ENCODE data around the gene CDR2.

DNA sequence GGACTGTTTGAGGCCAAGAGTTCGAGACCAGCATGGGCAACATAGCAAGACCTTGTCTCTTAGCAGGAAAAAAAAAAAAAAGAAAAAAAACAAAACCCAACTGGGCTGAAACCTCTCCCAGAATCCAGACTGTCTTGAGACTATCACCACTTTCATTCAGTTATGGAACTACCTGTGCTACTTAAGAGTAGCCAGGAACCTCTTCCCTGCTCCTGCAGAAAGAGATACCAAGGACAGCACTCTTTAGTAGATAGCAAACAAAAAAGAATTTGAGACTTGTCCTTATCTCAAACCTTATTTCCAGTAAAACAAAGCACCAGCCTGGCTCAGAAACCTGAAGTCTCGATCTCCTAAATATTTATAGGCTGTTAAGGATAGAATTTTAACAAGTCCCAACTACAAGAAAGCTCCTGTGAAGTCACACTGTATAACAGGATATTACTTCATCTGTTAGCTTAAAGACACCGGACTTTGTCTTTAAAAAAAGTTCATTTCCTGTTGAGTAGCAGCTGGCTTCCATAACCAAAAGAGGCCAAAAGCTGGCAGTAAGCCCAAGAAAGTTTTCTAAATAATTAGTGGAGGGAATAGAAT lies 5.1 kb downstream of the CDR2 start:
- no peak for TF ChIP-seq TARDBP (IDR thresholded peaks at IDR 0.05)
- no peak for TF ChIP-seq FOXM1 (IDR thresholded peaks at IDR 0.05; ENCODE audit: borderline replicate concordance)
- no peak for TF ChIP-seq BHLHE40 (IDR thresholded peaks at IDR 0.05; ENCODE audit: borderline replicate concordance)
- TF ChIP-seq SP1 (IDR thresholded peaks at IDR 0.05) = no peak
- TF ChIP-seq, protein P1, sequence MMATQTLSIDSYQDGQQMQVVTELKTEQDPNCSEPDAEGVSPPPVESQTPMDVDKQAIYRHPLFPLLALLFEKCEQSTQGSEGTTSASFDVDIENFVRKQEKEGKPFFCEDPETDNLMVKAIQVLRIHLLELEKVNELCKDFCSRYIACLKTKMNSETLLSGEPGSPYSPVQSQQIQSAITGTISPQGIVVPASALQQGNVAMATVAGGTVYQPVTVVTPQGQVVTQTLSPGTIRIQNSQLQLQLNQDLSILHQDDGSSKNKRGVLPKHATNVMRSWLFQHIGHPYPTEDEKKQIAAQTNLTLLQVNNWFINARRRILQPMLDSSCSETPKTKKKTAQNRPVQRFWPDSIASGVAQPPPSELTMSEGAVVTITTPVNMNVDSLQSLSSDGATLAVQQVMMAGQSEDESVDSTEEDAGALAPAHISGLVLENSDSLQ (IDR thresholded peaks at IDR 0.05) = no peak
- no peak for TF ChIP-seq SUZ12 (IDR thresholded peaks at IDR 0.05)
- no peak for TF ChIP-seq NFRKB (IDR thresholded peaks at IDR 0.05)
- no peak for TF ChIP-seq FOXK2 (IDR thresholded peaks at IDR 0.05)
- no peak for TF ChIP-seq HDGF (IDR thresholded peaks at IDR 0.05; ENCODE audit: borderline replicate concordance)
- no peak for TF ChIP-seq ARNT (IDR thresholded peaks at IDR 0.05)
- no peak for TF ChIP-seq ELF4 (IDR thresholded peaks at IDR 0.05)
